ENCODE measurements around the gene BEGAIN.

Gene BEGAIN

DNA sequence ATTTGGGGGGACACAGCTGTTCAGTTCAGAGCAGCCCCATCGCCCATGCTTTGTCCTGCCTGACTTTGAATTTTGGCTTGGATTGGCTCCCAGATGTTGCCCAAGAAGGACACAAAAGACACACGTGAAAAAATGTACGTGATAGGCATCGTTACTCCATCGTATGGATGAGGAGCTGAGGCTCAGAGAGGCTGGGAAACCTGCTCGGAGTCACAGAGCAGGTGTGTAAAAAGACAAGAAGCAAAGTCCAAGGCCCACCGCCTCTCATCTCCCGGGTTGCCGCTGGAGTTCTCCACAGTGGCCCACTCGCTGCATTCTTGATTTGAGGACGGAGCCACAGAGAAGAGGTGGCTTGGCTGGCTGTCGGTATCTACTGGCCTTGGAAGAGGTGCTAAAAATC is 41.0 kb upstream of the BEGAIN start:
- TF ChIP-seq, protein P1, sequence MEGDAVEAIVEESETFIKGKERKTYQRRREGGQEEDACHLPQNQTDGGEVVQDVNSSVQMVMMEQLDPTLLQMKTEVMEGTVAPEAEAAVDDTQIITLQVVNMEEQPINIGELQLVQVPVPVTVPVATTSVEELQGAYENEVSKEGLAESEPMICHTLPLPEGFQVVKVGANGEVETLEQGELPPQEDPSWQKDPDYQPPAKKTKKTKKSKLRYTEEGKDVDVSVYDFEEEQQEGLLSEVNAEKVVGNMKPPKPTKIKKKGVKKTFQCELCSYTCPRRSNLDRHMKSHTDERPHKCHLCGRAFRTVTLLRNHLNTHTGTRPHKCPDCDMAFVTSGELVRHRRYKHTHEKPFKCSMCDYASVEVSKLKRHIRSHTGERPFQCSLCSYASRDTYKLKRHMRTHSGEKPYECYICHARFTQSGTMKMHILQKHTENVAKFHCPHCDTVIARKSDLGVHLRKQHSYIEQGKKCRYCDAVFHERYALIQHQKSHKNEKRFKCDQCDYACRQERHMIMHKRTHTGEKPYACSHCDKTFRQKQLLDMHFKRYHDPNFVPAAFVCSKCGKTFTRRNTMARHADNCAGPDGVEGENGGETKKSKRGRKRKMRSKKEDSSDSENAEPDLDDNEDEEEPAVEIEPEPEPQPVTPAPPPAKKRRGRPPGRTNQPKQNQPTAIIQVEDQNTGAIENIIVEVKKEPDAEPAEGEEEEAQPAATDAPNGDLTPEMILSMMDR (conservative IDR thresholded peaks at IDR 0.05; ENCODE audit: low read length), result no peak
- DNase-seq (ENCODE audit: low read depth), result no peak
- no peak overlapping the region for H3K4me3 ChIP-seq (ENCODE audit: low read length)

DNA sequence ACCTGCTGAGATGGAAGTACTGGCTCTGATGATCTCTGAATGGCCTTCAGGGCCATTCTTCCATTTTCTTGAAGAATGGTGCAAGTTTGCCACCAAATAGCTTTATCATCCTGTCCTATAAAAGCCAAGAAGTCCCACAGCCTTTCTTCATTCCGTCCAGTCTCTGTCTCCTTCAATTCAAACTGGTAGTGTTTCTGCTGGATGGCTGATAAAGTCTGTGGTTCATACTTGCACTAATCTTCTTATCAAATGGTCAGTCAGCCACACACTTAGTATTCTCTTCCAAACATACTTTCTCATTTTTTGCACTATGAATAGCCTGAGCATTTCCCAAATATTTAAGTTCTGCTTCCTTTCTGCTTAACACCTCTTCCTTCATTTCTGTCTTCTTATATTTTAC is 39.4 kb upstream of the BEGAIN start:
- TF ChIP-seq, protein P1 (conservative IDR thresholded peaks at IDR 0.05; ENCODE audit: low read length), result no peak
- no peak for DNase-seq (ENCODE audit: low read depth)
- no peak overlapping the region for H3K4me3 ChIP-seq (ENCODE audit: low read length)

DNA sequence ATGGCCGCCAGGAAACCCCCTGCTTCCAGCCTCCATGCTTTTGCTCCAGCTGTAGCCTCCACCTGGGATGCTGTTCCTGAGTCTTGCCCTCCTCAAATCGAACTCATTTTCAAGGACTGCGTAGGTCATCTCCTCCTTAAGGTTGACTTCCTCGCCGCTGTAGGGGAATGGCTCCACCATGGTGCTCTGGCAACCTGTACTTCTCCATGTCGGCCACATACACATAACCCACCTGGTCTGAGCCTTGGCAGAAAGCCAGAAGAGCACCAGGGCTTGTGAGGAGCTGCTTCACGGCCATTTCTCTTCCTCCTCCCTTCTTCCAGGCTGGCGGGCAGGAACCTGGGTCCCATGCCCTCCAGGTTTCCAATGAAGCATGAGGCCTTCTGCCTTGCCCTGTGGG is 36.7 kb upstream of the BEGAIN start:
- H3K4me3 ChIP-seq (ENCODE audit: low read length), result no peak overlapping the region
- no peak for DNase-seq (ENCODE audit: low read depth)
- TF ChIP-seq, protein P1 (conservative IDR thresholded peaks at IDR 0.05; ENCODE audit: low read length), result no peak

DNA sequence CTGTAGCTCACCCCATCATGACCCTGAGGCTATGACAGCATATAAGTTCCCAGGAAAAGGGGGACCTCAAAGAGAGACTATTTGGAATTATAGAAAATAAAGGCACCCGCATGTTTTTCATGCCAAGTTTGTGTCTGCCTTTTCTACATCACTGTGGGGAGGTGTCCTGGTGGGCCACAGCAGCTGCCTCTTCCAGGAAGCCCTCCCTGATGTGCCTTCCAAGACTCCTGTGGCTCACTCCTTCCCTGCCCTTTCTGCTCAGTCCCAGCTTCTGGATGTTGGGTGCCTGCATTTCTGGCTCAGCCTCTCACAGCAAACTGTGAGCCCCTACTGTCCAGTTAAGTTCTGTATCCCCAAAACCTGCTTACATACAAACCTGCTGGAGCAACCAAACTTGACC is 36.3 kb upstream of the BEGAIN start:
- H3K4me3 ChIP-seq (ENCODE audit: low read length), result no peak overlapping the region
- TF ChIP-seq, protein P1 (conservative IDR thresholded peaks at IDR 0.05; ENCODE audit: low read length), result no peak
- DNase-seq (ENCODE audit: low read depth), result no peak

DNA sequence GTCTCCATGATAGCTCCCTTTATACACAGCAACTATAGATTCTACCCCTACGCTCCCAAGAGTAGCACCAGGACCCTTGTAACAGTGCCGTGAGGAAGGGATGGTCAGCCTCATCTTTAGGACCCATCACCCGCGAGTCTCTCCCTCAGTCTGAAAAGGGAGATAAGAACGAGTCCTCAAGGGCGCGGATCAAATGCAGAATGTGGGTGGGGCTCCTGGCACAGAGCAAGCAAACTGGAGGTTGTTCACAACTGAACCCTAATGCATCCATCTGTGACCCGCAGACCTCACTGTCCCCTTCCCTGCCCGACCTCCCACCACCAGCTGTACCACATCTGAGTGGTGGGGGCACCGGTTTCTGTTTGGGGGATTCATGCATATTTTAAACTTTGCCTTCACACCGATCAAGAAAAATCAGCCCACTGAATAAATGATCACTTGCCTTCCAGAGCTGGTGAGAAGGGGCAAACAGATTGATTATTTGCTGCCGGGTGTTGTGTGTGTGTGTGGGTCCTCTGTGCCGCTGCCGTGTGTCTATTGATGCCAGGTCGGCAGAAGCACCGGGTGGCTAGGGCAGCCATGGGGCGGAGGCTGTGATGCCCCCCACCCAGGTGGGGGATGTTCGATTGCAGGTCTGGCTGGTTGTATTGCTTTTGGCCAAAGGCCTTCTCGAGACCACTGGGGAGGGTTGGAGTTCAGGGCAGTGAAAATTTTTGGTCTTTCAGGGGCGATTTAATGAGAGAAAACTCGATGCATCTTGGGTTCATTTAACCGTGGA is 35.7 kb upstream of the BEGAIN start:
- DNase-seq (ENCODE audit: low read depth), result no peak
- no peak overlapping the region for H3K4me3 ChIP-seq (ENCODE audit: low read length)
- TF ChIP-seq, protein P1 (conservative IDR thresholded peaks at IDR 0.05; ENCODE audit: low read length), result no peak

DNA sequence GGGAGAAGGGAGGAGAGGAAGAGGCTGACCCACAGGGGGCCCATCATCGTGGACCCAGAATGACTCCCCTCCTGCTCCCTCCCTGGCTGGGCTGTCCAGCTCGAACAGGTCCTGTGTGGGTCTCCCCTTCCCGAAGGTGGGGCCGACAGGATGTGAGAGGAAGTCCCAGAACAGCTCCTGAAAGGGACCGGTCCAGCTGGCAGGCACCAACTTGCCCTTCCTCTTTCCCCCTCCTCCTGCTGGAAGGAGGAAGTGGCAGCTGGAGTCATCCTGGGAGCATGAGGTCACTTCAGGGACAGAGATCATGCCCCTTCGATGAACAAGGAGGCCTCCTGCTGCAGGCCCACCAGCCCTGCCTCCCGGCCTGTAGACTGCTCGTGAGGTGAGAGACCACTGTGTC is 35.0 kb upstream of the BEGAIN start:
- DNase-seq (ENCODE audit: low read depth), result no peak
- no peak overlapping the region for H3K4me3 ChIP-seq (ENCODE audit: low read length)
- TF ChIP-seq, protein P1 (conservative IDR thresholded peaks at IDR 0.05; ENCODE audit: low read length), result no peak

DNA sequence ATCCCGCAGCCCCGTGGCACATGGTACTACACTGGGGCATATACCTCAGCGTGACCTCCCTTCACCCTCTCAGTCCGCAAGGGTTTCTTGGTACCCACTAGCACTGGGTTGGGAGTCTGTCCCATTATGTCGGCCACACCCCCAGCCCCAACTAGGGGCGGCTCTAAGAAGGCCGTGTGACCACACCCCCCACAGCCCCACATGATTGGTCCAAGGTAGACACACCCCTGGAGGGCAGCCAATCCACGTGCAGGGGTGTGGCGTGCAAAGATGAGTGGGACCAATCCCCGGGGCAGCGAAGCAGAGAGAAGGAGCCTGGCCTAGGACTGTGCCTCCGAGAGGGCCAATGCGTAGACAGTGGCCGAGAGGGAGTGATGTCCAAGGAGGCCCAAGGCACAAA is 34.6 kb upstream of the BEGAIN start:
- DNase-seq (ENCODE audit: low read depth), result no peak
- TF ChIP-seq, protein P1 (conservative IDR thresholded peaks at IDR 0.05; ENCODE audit: low read length), result no peak
- H3K4me3 ChIP-seq (ENCODE audit: low read length), result no peak overlapping the region
